Activated T-cell treated with anti-CD3 and anti-CD28 coated beads, Interleukin-2, amount 50 U/mL, for 4 hours (primary cell): ENCODE results near the gene AURKAIP1. TPM values are rescaled to one million over a fixed set of nuclear protein-coding genes. Genes with fewer than 3 reads are reported as not detected.
A peak's percentile ranks its signal among the peaks of the same experiment; 100 is the strongest.

Experiments
- ATAC-seq, 2 donors: fragments of 200-7000 bp; cut with Tn5 transposase; one replicate each; pipeline ENCODE4 v1.10.0; 2021
- DNase-seq: peaks from one replicate; pipeline ENCODE4 v3.0.0-alpha.2; 2020
- H3K27me3 Mint-ChIP-seq: one replicate; pipeline ENCODE4 v1.8.0; 2021; ENCODE audit warnings: low read depth, mixed read lengths
- H3K36me3 Mint-ChIP-seq: one replicate; pipeline ENCODE4 v1.8.0; 2022; ENCODE audit warnings: mixed read lengths; ENCODE audit not compliant: insufficient read depth
- H3K4me1 Mint-ChIP-seq: one replicate; pipeline ENCODE4 v1.8.0; 2021; ENCODE audit warnings: low read depth, mixed read lengths
- H3K4me3 Mint-ChIP-seq: one replicate; pipeline ENCODE4 v1.8.0; 2021; ENCODE audit warnings: mild to moderate bottlenecking, moderate library complexity, mixed read lengths
- H3K9me3 Mint-ChIP-seq: one replicate; pipeline ENCODE4 v1.8.0; 2021; ENCODE audit warnings: mixed read lengths
- total RNA-seq, 3 donors: library from RNA; stranded (reverse); gene quantifications; one replicate each; pipeline ENCODE4 v1.2.1, GENCODE V29; 2021

AURKAIP1 gene
- total RNA-seq, 3 donors from 2014 or later = 218 to 244 (median 220) TPM

- H3K9me3 Mint-ChIP-seq = no peaks in the 10 kb centered on the region
- no peaks in the 10 kb centered on the region for H3K36me3 Mint-ChIP-seq
- ATAC-seq = peak in 1 of 2 donors; percentile 23
- H3K27me3 Mint-ChIP-seq = peaks cover 35% of the 10 kb centered on the region
- H3K4me3 Mint-ChIP-seq = no peak overlapping the region
- H3K4me1 Mint-ChIP-seq = peaks cover 18% of the 10 kb centered on the region
- DNase-seq = no peak
Observed at GRCh38 chr1:1355416-1355815, 19.6 kb downstream of the AURKAIP1 start.

GRCh38 chr1:1354271-1355247 lies 20.4 kb downstream of the AURKAIP1 start:
- peaks cover 18% of the 10 kb centered on the region for H3K4me1 Mint-ChIP-seq
- H3K27me3 Mint-ChIP-seq = peaks cover 35% of the 10 kb centered on the region
- DNase-seq (no peak), ATAC-seq (peak; percentile 19 to 27)
- H3K4me3 Mint-ChIP-seq = no peak overlapping the region
- no peaks in the 10 kb centered on the region for H3K36me3 Mint-ChIP-seq
- no peaks in the 10 kb centered on the region for H3K9me3 Mint-ChIP-seq

- H3K27me3 Mint-ChIP-seq = peaks cover 35% of the 10 kb centered on the region
- H3K4me1 Mint-ChIP-seq = peaks cover 11% of the 10 kb centered on the region
- DNase-seq = no peak
- H3K36me3 Mint-ChIP-seq = no peaks in the 10 kb centered on the region
- H3K9me3 Mint-ChIP-seq = no peaks in the 10 kb centered on the region
- no peak for ATAC-seq
- H3K4me3 Mint-ChIP-seq = no peak overlapping the region
Observed at GRCh38 chr1:1353389-1354151, 21.4 kb downstream of the AURKAIP1 start.

GRCh38 chr1:1352786-1353388 lies 22.1 kb downstream of the AURKAIP1 start:
- ATAC-seq (no peak), DNase-seq (no peak)
- Mint-ChIP-seq H3K27me3 (peaks cover 30% of the 10 kb centered on the region), H3K9me3 (no peaks in the 10 kb centered on the region), H3K36me3 (no peaks in the 10 kb centered on the region), H3K4me3 (peak overlapping the region; percentile 56), H3K4me1 (peaks cover 11% of the 10 kb centered on the region)

GRCh38 chr1:1351511-1352427 lies 23.2 kb downstream of the AURKAIP1 start:
- ATAC-seq (no peak), DNase-seq (no peak)
- H3K36me3 Mint-ChIP-seq = no peaks in the 10 kb centered on the region
- H3K4me1 Mint-ChIP-seq = peaks cover 21% of the 10 kb centered on the region
- H3K9me3 Mint-ChIP-seq = no peaks in the 10 kb centered on the region
- peak overlapping the region; percentile 56 for H3K4me3 Mint-ChIP-seq
- H3K27me3 Mint-ChIP-seq = peaks cover 19% of the 10 kb centered on the region

DNA sequence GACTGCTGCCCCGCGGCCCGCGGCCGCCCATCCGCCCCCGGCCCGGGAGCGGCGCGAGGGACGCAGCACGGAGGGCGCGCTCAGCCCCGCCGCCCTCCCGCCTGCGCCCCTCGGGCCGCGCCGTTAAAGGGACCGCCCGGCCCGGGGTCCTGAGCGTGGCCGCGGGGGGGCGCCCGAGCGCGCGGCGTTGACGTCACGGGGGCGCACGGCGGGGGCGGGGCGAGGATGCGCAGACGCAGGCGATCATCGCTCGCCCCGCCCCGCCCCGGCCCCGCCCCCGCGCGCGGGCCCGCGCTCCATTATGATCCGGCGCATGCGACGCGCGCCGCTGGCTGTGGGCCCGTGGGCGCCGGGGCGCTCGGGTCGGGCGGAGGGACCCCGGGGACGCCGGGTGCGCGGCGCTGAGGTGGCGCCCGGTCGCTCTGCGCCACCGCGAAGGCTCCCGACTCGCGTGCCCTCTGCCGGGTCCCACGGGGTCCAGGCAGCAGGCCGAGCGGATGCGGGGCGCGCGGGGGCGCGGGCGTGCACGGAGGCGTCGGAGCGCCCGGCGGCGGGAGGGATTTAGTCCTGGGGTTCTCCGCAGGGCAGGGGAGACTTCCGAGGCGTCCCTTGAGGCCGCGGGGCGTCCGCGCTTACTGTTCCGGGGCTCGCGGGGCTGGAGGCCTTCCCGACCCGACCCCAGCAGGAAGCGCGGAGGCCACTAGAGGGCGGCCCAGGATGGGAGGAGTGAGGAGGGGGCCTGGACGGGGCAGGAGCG lies 25.6 kb downstream of the AURKAIP1 start, which contains the start of gene DVL1:
Gene DVL1 (minus strand): TSS at position 163 of the 757 bp plus-strand sequence. CDS start 353 bp downstream, outside the sequence.
- DNase-seq (peak; percentile 69), ATAC-seq (peak; percentile 81 to 83)
- H3K27me3 Mint-ChIP-seq = peaks cover 18% of the 10 kb centered on the region
- peaks cover 34% of the 10 kb centered on the region for H3K4me1 Mint-ChIP-seq
- H3K36me3 Mint-ChIP-seq = no peaks in the 10 kb centered on the region
- H3K9me3 Mint-ChIP-seq = no peaks in the 10 kb centered on the region
- peak within 1 kb of the TSS; percentile 81 for H3K4me3 Mint-ChIP-seq

- H3K4me3 Mint-ChIP-seq = peak overlapping the region; percentile 81
- DNase-seq = no peak
- no peaks in the 10 kb centered on the region for H3K36me3 Mint-ChIP-seq
- peak; percentile 39 to 41 for ATAC-seq
- peaks cover 14% of the 10 kb centered on the region for H3K27me3 Mint-ChIP-seq
- H3K4me1 Mint-ChIP-seq = peaks cover 33% of the 10 kb centered on the region
- no peaks in the 10 kb centered on the region for H3K9me3 Mint-ChIP-seq
Observed at GRCh38 chr1:1348420-1349255, 26.4 kb downstream of the AURKAIP1 start.

DNA sequence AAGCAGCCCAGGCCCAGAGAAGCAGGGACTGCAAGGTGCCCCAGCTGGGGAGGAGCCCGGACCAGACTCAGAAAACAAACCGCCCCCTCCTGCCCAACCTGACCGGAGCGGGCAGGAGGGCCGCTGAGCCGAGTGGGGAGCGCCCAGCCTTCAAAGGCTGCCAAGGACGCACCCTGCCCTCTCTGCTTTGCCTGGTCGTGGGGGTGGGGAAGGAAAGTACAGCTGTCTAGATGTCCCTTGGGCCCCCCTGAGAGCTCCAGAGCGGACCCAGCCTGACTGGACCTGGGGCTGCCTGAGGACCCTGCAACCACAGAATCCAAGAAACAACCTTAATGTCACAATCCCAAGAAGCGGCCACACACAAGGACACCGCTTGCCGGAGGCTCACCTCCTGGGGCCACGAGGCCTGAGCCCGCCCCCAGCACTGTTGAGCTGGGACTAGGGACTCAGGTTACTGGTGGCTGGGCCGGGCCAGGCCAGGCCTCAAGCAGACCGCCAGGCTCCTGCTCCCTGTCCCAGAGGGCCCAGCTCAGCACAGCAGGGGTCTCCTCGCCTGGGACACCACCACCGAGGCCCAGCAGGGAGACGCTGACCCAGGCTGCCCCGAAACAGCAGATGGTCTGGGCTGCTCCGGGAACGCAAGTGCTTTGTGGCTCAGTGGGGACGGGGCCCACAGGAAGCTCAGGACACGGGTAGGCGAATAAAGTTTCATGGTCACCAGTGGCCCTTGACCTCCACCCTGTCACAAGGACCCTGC lies 27.2 kb downstream of the AURKAIP1 start:
- Mint-ChIP-seq H3K4me1 (peaks cover 31% of the 10 kb centered on the region), H3K4me3 (peak overlapping the region; percentile 81)

DNA sequence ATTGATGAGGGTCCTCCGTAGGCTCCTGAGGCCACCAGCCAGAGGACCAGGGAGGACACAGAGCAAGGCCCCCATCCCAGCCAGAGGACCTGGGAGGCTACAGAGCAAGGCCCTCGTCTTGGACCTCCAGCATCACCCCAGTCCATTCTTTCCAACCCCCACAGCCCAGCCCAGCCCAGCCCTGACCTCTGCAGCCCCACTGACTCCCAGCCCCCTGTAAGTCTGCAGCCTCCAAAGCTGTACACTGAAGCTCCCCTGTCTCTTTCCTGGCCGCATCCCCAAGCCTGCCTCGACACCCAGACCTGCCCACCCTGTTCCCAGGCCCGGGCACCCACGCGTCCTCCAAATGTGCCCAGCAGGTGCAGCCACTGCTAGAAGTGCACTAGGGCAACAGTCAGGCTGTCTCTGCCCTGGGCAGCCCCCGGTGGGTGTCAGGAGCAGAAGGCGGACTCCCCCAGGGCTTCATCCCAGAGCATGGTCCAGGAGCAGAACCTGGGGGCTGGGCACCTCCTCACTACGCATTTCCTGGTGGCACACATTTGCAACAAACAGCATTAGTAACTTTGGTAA lies 27.9 kb downstream of the AURKAIP1 start:
- Mint-ChIP-seq H3K9me3 (no peaks in the 10 kb centered on the region), H3K36me3 (no peaks in the 10 kb centered on the region), H3K4me1 (peaks cover 25% of the 10 kb centered on the region), H3K4me3 (peak overlapping the region; percentile 81), H3K27me3 (peaks cover 2% of the 10 kb centered on the region)
- ATAC-seq = no peak
- DNase-seq = no peak

More for the DNA sequence above, 27.2 kb downstream of the AURKAIP1 start:
- no peak for DNase-seq
- Mint-ChIP-seq H3K36me3 (no peaks in the 10 kb centered on the region), H3K27me3 (peaks cover 9% of the 10 kb centered on the region), H3K9me3 (no peaks in the 10 kb centered on the region)
- ATAC-seq = no peak

- DNase-seq (no peak), ATAC-seq (no peak)
- Mint-ChIP-seq H3K9me3 (no peaks in the 10 kb centered on the region), H3K4me1 (peaks cover 23% of the 10 kb centered on the region), H3K36me3 (no peaks in the 10 kb centered on the region), H3K4me3 (peak overlapping the region; percentile 81), H3K27me3 (no peaks in the 10 kb centered on the region)
Observed at GRCh38 chr1:1346501-1346890, 28.5 kb downstream of the AURKAIP1 start.

DNA sequence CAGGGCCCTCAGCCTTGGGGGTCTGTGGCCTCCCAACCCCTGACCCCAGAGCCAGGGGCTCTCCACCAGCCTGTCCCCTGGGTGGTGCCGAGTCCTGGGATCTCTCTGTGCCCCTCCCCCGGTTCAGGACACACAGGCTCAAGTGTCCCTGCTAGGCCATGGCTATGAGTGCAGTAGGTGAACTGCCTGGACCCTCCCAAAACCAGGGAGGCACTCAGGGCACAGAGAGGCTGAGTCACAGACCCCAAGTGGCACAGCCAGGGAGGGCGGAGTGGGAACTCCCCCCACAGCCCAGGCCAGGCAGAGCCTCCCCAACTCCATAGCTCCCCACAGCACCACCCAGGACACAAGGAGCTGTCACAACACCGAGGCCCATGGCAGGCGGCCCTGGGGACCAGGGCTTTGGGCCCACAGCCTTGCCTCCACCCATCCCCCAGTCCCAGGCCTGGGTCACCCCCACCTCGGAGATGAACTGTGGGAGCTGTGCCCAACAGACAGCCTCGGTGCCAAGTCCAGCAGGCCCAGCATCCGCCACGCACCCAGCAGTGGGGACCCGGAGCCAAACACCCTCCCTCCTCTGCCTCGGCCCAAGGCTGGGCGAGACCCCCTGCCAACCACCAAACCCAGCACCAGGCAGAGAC lies 29.0 kb downstream of the AURKAIP1 start:
- Mint-ChIP-seq H3K4me1 (peaks cover 23% of the 10 kb centered on the region), H3K4me3 (no peak overlapping the region)
- no peak for ATAC-seq

More for the DNA sequence above, 29.0 kb downstream of the AURKAIP1 start:
- H3K36me3 Mint-ChIP-seq = peaks cover 4% of the 10 kb centered on the region
- DNase-seq = no peak
- H3K9me3 Mint-ChIP-seq = no peaks in the 10 kb centered on the region
- H3K27me3 Mint-ChIP-seq = no peaks in the 10 kb centered on the region
